Measurements from ENCODE around the gene MLST8. TPM values are rescaled to one million over a fixed set of nuclear protein-coding genes. Genes with fewer than 3 reads are reported as not detected.

The MLST8 gene
- total and polyA plus RNA-seq, 2 donors: 20.3 to 34.6 TPM

DNA sequence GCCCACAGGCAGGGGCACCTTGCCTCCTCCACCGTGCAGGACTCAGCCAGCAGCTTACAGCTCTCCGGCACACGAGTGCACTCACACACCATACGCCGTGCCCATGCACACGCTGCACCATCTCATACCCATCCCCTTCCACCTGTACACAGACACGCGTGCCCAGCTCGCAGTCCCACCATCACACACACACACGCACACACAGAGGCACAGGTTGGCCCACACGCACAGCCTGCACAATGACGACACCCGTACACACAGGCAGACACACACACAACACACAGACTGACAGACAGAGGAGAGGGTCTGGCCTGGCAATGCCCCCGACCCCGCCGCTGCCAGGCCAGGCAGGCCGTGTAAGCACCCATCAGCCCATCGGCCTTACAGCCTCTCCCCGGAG lies 20.9 kb upstream of the MLST8 start:
- H3K4me1 ChIP-seq (ENCODE audit: control insufficient read depth in 2 of 2, insufficient read depth in 2 of 2, low read length in 2 of 2): no peaks in the 10 kb centered on the region
- H3K27me3 ChIP-seq (ENCODE audit: control insufficient read depth in 2 of 2, insufficient read depth in 1 of 2, low read length in 1 of 2): peaks cover 0 to under 1% of the 10 kb centered on the region in 2 donors
- no peak overlapping the region for H3K27ac ChIP-seq (ENCODE audit: low read depth in 1 of 2, low read length in 1 of 2)
- no peak overlapping the region for H3K4me3 ChIP-seq (ENCODE audit: low read length in 2 of 2)
- 96% methylated on average over 19 of the region's 19 CpGs for WGBS
- H3K36me3 ChIP-seq (ENCODE audit: control insufficient read depth in 2 of 2, insufficient read depth in 2 of 2, low read length in 1 of 2): no peaks in the 10 kb centered on the region
- no peaks in the 10 kb centered on the region for H3K9me3 ChIP-seq (ENCODE audit: control insufficient read depth in 2 of 2, insufficient read depth in 1 of 2, low read length in 1 of 2)
- DNase-seq (ENCODE audit: low read depth in 6 of 9, low spot score in 9 of 9): no peak

- no peaks in the 10 kb centered on the region for H3K4me1 ChIP-seq (ENCODE audit: control insufficient read depth in 2 of 2, insufficient read depth in 2 of 2, low read length in 2 of 2)
- no peaks in the 10 kb centered on the region for H3K27me3 ChIP-seq (ENCODE audit: control insufficient read depth in 2 of 2, insufficient read depth in 1 of 2, low read length in 1 of 2)
- no peak overlapping the region for H3K4me3 ChIP-seq (ENCODE audit: low read length in 2 of 2)
- no peak for DNase-seq (ENCODE audit: low read depth in 6 of 9, low spot score in 9 of 9)
- H3K27ac ChIP-seq (ENCODE audit: low read depth in 1 of 2, low read length in 1 of 2): no peak overlapping the region
- H3K9me3 ChIP-seq (ENCODE audit: control insufficient read depth in 2 of 2, insufficient read depth in 1 of 2, low read length in 1 of 2): no peaks in the 10 kb centered on the region
- WGBS: 93% methylated on average over 20 of the region's 20 CpGs
- H3K36me3 ChIP-seq (ENCODE audit: control insufficient read depth in 2 of 2, insufficient read depth in 2 of 2, low read length in 1 of 2): no peaks in the 10 kb centered on the region
Measured at GRCh38 chr16:2184962-2185361, 20.3 kb upstream of the MLST8 start.

- Histone ChIP-seq H3K27ac (ENCODE audit: low read depth in 1 of 2, low read length in 1 of 2) (no peak overlapping the region), H3K27me3 (ENCODE audit: control insufficient read depth in 2 of 2, insufficient read depth in 1 of 2, low read length in 1 of 2) (peaks cover 0 to 2% of the 10 kb centered on the region in 2 donors), H3K36me3 (ENCODE audit: control insufficient read depth in 2 of 2, insufficient read depth in 2 of 2, low read length in 1 of 2) (no peaks in the 10 kb centered on the region), H3K4me1 (ENCODE audit: control insufficient read depth in 2 of 2, insufficient read depth in 2 of 2, low read length in 2 of 2) (no peaks in the 10 kb centered on the region), H3K9me3 (ENCODE audit: control insufficient read depth in 2 of 2, insufficient read depth in 1 of 2, low read length in 1 of 2) (no peaks in the 10 kb centered on the region), H3K4me3 (ENCODE audit: low read length in 2 of 2) (no peak overlapping the region)
- no peak for DNase-seq (ENCODE audit: low read depth in 6 of 9, low spot score in 9 of 9)
- WGBS: 94% methylated on average over 13 of the region's 13 CpGs
Measured at GRCh38 chr16:2186064-2186463, 19.2 kb upstream of the MLST8 start.

GRCh38 chr16:2186505-2186904 lies 18.7 kb upstream of the MLST8 start:
- no peak for DNase-seq (ENCODE audit: low read depth in 6 of 9, low spot score in 9 of 9)
- peaks cover 0 to 2% of the 10 kb centered on the region in 2 donors for H3K27me3 ChIP-seq (ENCODE audit: control insufficient read depth in 2 of 2, insufficient read depth in 1 of 2, low read length in 1 of 2)
- no peaks in the 10 kb centered on the region for H3K9me3 ChIP-seq (ENCODE audit: control insufficient read depth in 2 of 2, insufficient read depth in 1 of 2, low read length in 1 of 2)
- WGBS: 96% methylated on average over 20 of the region's 20 CpGs
- no peaks in the 10 kb centered on the region for H3K4me1 ChIP-seq (ENCODE audit: control insufficient read depth in 2 of 2, insufficient read depth in 2 of 2, low read length in 2 of 2)
- no peak overlapping the region for H3K27ac ChIP-seq (ENCODE audit: low read depth in 1 of 2, low read length in 1 of 2)
- H3K36me3 ChIP-seq (ENCODE audit: control insufficient read depth in 2 of 2, insufficient read depth in 2 of 2, low read length in 1 of 2): no peaks in the 10 kb centered on the region
- no peak overlapping the region for H3K4me3 ChIP-seq (ENCODE audit: low read length in 2 of 2)

GRCh38 chr16:2187212-2187611 lies 18.0 kb upstream of the MLST8 start:
- Histone ChIP-seq H3K27me3 (ENCODE audit: control insufficient read depth in 2 of 2, insufficient read depth in 1 of 2, low read length in 1 of 2) (peaks cover 0 to 2% of the 10 kb centered on the region in 2 donors), H3K36me3 (ENCODE audit: control insufficient read depth in 2 of 2, insufficient read depth in 2 of 2, low read length in 1 of 2) (no peaks in the 10 kb centered on the region), H3K4me3 (ENCODE audit: low read length in 2 of 2) (no peak overlapping the region), H3K4me1 (ENCODE audit: control insufficient read depth in 2 of 2, insufficient read depth in 2 of 2, low read length in 2 of 2) (no peaks in the 10 kb centered on the region), H3K27ac (ENCODE audit: low read depth in 1 of 2, low read length in 1 of 2) (no peak overlapping the region), H3K9me3 (ENCODE audit: control insufficient read depth in 2 of 2, insufficient read depth in 1 of 2, low read length in 1 of 2) (no peaks in the 10 kb centered on the region)
- 91% methylated on average over 17 of the region's 17 CpGs for WGBS
- no peak for DNase-seq (ENCODE audit: low read depth in 6 of 9, low spot score in 9 of 9)

- no peaks in the 10 kb centered on the region for H3K9me3 ChIP-seq (ENCODE audit: control insufficient read depth in 2 of 2, insufficient read depth in 1 of 2, low read length in 1 of 2)
- no peaks in the 10 kb centered on the region for H3K4me1 ChIP-seq (ENCODE audit: control insufficient read depth in 2 of 2, insufficient read depth in 2 of 2, low read length in 2 of 2)
- 95% methylated on average over 8 of the region's 8 CpGs for WGBS
- H3K27me3 ChIP-seq (ENCODE audit: control insufficient read depth in 2 of 2, insufficient read depth in 1 of 2, low read length in 1 of 2): peaks cover 1 to 9% of the 10 kb centered on the region in 2 donors
- H3K4me3 ChIP-seq (ENCODE audit: low read length in 2 of 2): no peak overlapping the region
- no peak overlapping the region for H3K27ac ChIP-seq (ENCODE audit: low read depth in 1 of 2, low read length in 1 of 2)
- no peak for DNase-seq (ENCODE audit: low read depth in 6 of 9, low spot score in 9 of 9)
- H3K36me3 ChIP-seq (ENCODE audit: control insufficient read depth in 2 of 2, insufficient read depth in 2 of 2, low read length in 1 of 2): no peaks in the 10 kb centered on the region
Measured at GRCh38 chr16:2188395-2188794, 16.9 kb upstream of the MLST8 start.

DNA sequence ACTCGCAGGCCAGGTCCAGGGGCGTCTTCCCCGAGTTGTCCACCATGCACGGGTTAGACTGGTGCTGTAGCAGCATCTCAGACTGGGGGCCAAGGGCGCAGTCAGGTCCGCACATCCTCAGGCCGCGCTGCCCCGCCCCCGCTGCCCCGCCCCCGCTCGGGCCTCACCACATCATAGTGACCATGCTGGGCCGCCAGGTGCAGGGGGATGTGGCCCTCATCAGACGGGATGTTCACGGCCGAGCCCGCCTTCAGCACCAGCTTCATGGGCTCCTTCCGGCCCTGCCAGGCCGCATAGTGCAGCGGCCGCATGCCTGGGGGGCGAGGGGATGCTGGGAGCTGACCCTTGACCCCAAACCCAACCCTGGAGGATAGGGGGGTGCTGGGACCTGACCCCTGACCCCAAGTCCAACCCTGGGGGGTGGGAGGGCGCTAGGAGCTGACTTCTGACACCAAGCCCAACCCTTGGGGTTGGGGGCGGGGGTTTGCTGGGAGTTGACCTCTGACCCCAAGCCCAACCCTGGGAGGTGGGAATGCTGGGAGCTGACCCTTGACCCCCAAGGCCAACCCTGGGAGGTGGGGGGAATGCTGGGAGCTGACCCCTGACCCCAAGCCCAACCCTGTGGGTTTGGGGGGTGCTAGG lies 15.9 kb upstream of the MLST8 start:
- Histone ChIP-seq H3K27ac (ENCODE audit: low read depth in 1 of 2, low read length in 1 of 2) (no peak overlapping the region), H3K36me3 (ENCODE audit: control insufficient read depth in 2 of 2, insufficient read depth in 2 of 2, low read length in 1 of 2) (no peaks in the 10 kb centered on the region), H3K27me3 (ENCODE audit: control insufficient read depth in 2 of 2, insufficient read depth in 1 of 2, low read length in 1 of 2) (peaks cover 9 to 18% of the 10 kb centered on the region in 2 donors), H3K4me3 (ENCODE audit: low read length in 2 of 2) (no peak overlapping the region), H3K4me1 (ENCODE audit: control insufficient read depth in 2 of 2, insufficient read depth in 2 of 2, low read length in 2 of 2) (no peaks in the 10 kb centered on the region), H3K9me3 (ENCODE audit: control insufficient read depth in 2 of 2, insufficient read depth in 1 of 2, low read length in 1 of 2) (no peaks in the 10 kb centered on the region)
- 96% methylated on average over 25 of the region's 25 CpGs for WGBS
- no peak for DNase-seq (ENCODE audit: low read depth in 6 of 9, low spot score in 9 of 9)

DNA sequence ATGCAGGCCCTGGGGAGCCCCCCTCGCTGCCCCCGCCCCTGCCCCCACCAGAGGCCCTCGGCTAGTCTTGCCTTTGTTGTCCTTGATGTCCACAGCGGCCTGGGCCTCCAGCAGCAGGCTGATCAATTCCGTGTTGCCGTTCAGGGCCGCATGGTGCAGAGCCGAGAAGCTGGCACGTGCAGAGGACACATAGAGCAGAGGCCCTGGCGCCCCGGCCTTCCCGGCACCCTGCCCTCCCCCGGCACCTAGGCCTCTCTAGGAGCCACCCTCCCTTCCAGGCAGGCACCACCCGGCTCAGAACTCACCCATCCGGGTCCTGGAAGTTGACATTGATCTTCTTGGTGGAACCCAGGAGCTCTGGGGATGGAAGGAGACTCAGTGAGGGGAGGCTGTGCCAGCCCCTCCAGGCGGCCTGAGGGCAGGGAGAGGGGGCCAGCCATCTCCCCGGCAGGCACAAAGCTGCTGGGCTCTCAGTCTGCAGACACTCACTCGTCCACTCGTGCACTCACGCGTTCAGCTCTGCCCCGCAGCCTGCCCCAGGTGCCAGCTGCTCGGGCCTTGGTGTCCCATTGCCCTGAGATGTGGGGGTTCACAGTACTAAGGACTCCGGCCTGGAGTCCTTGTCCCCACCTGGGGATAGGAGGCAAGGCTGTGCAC lies 15.1 kb upstream of the MLST8 start:
- no peak for DNase-seq (ENCODE audit: low read depth in 6 of 9, low spot score in 9 of 9)
- no peak overlapping the region for H3K27ac ChIP-seq (ENCODE audit: low read depth in 1 of 2, low read length in 1 of 2)
- peaks cover 17 to 26% of the 10 kb centered on the region in 2 donors for H3K27me3 ChIP-seq (ENCODE audit: control insufficient read depth in 2 of 2, insufficient read depth in 1 of 2, low read length in 1 of 2)
- H3K4me3 ChIP-seq (ENCODE audit: low read length in 2 of 2): no peak overlapping the region
- no peaks in the 10 kb centered on the region for H3K36me3 ChIP-seq (ENCODE audit: control insufficient read depth in 2 of 2, insufficient read depth in 2 of 2, low read length in 1 of 2)
- 95% methylated on average over 24 of the region's 24 CpGs for WGBS
- peaks cover under 1 to 5% of the 10 kb centered on the region in 2 donors for H3K4me1 ChIP-seq (ENCODE audit: control insufficient read depth in 2 of 2, insufficient read depth in 2 of 2, low read length in 2 of 2)
- no peaks in the 10 kb centered on the region for H3K9me3 ChIP-seq (ENCODE audit: control insufficient read depth in 2 of 2, insufficient read depth in 1 of 2, low read length in 1 of 2)

- peaks cover 24 to 33% of the 10 kb centered on the region in 2 donors for H3K27me3 ChIP-seq (ENCODE audit: control insufficient read depth in 2 of 2, insufficient read depth in 1 of 2, low read length in 1 of 2)
- H3K27ac ChIP-seq (ENCODE audit: low read depth in 1 of 2, low read length in 1 of 2): no peak overlapping the region
- H3K36me3 ChIP-seq (ENCODE audit: control insufficient read depth in 2 of 2, insufficient read depth in 2 of 2, low read length in 1 of 2): no peaks in the 10 kb centered on the region
- H3K4me1 ChIP-seq (ENCODE audit: control insufficient read depth in 2 of 2, insufficient read depth in 2 of 2, low read length in 2 of 2): peaks cover 6 to 13% of the 10 kb centered on the region in 2 donors
- no peaks in the 10 kb centered on the region for H3K9me3 ChIP-seq (ENCODE audit: control insufficient read depth in 2 of 2, insufficient read depth in 1 of 2, low read length in 1 of 2)
- no peak for DNase-seq (ENCODE audit: low read depth in 6 of 9, low spot score in 9 of 9)
- H3K4me3 ChIP-seq (ENCODE audit: low read length in 2 of 2): no peak overlapping the region
- 87% methylated on average over 25 of the region's 25 CpGs for WGBS
Measured at GRCh38 chr16:2190659-2191445, 14.4 kb upstream of the MLST8 start.
